Mesenchymal stem cell (in vitro differentiated cells and primary cell): ENCODE results near the gene STAMBP.
"Not testable (repeated sequence)": the region's sequence is repeated elsewhere in the genome, so short reads cannot be mapped to it uniquely, and the experiment has no call there.

Experiments used
- DNase-seq: peaks from one replicate; pipeline ENCODE4 v3.0.0-alpha.2; 2013
- H2AFZ ChIP-seq: one replicate; pipeline ENCODE4 v1.6.1; 2013; ENCODE audit warnings: low read depth, mild to moderate bottlenecking, control low read depth, inconsistent platforms, low read length, moderate library complexity
- H2AK5ac ChIP-seq: 2 replicates; pipeline ENCODE4 v1.6.1; 2013; ENCODE audit warnings: low read length, moderate library complexity, mild to moderate bottlenecking, inconsistent platforms; ENCODE audit not compliant: severe bottlenecking
- H2BK120ac ChIP-seq: one replicate; pipeline ENCODE4 v1.6.1; 2013; ENCODE audit warnings: low read depth, mild to moderate bottlenecking, inconsistent platforms, low read length, moderate library complexity
- H2BK12ac ChIP-seq, 2 experiments: one replicate each; pipeline ENCODE4 v1.6.1; 2013; ENCODE audit warnings: inconsistent platforms in 2 of 2, low read length in 2 of 2, mild to moderate bottlenecking in 2 of 2, moderate library complexity in 2 of 2, control low read depth in 1 of 2
- H2BK15ac ChIP-seq: one replicate; pipeline ENCODE4 v1.6.1; 2013; ENCODE audit warnings: mild to moderate bottlenecking, low read depth, inconsistent platforms; ENCODE audit not compliant: poor library complexity, severe bottlenecking
- H2BK5ac ChIP-seq: 2 replicates; pipeline ENCODE4 v1.6.1; 2013; ENCODE audit warnings: low read depth, mild to moderate bottlenecking, low read length, control low read depth, inconsistent platforms; ENCODE audit not compliant: poor library complexity, severe bottlenecking
- H3K14ac ChIP-seq, 2 experiments: one replicate each; pipeline ENCODE4 v1.6.1; 2013; ENCODE audit warnings: inconsistent platforms in 2 of 2, low read length in 2 of 2, control low read depth in 1 of 2, mild to moderate bottlenecking in 1 of 2, moderate library complexity in 1 of 2
- H3K18ac ChIP-seq, 2 experiments: one replicate each; pipeline ENCODE4 v1.6.1; 2013; ENCODE audit warnings: inconsistent platforms in 2 of 2, low read length in 2 of 2, control low read depth in 1 of 2, low read depth in 1 of 2, mild to moderate bottlenecking in 1 of 2
- H3K23ac ChIP-seq, 2 experiments: one replicate each; pipeline ENCODE4 v1.6.1; 2013; ENCODE audit warnings: inconsistent platforms in 2 of 2, low read length in 2 of 2, mild to moderate bottlenecking in 2 of 2, moderate library complexity in 2 of 2, control low read depth in 1 of 2
- H3K27ac ChIP-seq: 2 replicates; pipeline ENCODE4 v1.5.1; 2013; ENCODE audit warnings: mild to moderate bottlenecking, moderate library complexity, low read length, control low read depth, inconsistent platforms; ENCODE audit not compliant: poor library complexity, severe bottlenecking
- H3K27me3 ChIP-seq, 2 experiments: 2 replicates each; pipeline versions ENCODE4 v1.6.1 to v1.7.0; 2013; ENCODE audit warnings: low read length in 2 of 2, mild to moderate bottlenecking in 2 of 2, moderate library complexity in 2 of 2, control low read depth in 1 of 2, inconsistent platforms in 1 of 2; ENCODE audit not compliant: control insufficient read depth in 1 of 2, insufficient read depth in 1 of 2
- H3K36me3 ChIP-seq, 2 experiments: 2 replicates each; pipeline versions ENCODE4 v1.6.1 to v1.7.0; 2013; ENCODE audit warnings: low read length in 2 of 2, control low read depth in 1 of 2, inconsistent platforms in 1 of 2, low read depth in 1 of 2, mild to moderate bottlenecking in 1 of 2; ENCODE audit not compliant: insufficient read depth in 2 of 2, control insufficient read depth in 1 of 2
- H3K4ac ChIP-seq, 2 experiments: one replicate each; pipeline ENCODE4 v1.6.1; 2013; ENCODE audit warnings: inconsistent platforms in 2 of 2, low read length in 2 of 2, mild to moderate bottlenecking in 2 of 2, moderate library complexity in 2 of 2, control low read depth in 1 of 2, low read depth in 1 of 2
- H3K4me1 ChIP-seq: 2 replicates; pipeline ENCODE4 v1.6.1; 2013; ENCODE audit warnings: low read depth, low read length, control low read depth; ENCODE audit not compliant: control insufficient read depth, insufficient read depth
- H3K4me2 ChIP-seq: 2 replicates; pipeline ENCODE4 v1.6.1; 2013; ENCODE audit warnings: low read length, mild to moderate bottlenecking, inconsistent platforms; ENCODE audit not compliant: poor library complexity, severe bottlenecking
- H3K4me3 ChIP-seq, 2 experiments: 2 replicates each; pipeline versions ENCODE4 v1.5.1 to v1.7.0; 2013; ENCODE audit warnings: low read length in 2 of 2, mild to moderate bottlenecking in 2 of 2, control low read depth in 1 of 2, low read depth in 1 of 2; ENCODE audit not compliant: insufficient read depth in 1 of 2
- H3K79me1 ChIP-seq: replicated peaks from 2 replicates; pipeline ENCODE4 v1.6.1; 2013; ENCODE audit warnings: mild to moderate bottlenecking, control low read depth, low read length, inconsistent platforms; ENCODE audit not compliant: poor library complexity, severe bottlenecking
- H3K9ac ChIP-seq: 2 replicates; pipeline ENCODE4 v1.7.0; 2013; ENCODE audit warnings: mild to moderate bottlenecking, low read length, moderate library complexity
- H3K9me3 ChIP-seq: 2 replicates; pipeline ENCODE4 v1.7.0; 2013; ENCODE audit warnings: mild to moderate bottlenecking, low read length; ENCODE audit not compliant: control insufficient read depth
- H4K8ac ChIP-seq: one replicate; pipeline ENCODE4 v1.6.1; 2013; ENCODE audit warnings: inconsistent platforms, mild to moderate bottlenecking, low read length, moderate library complexity
- H4K91ac ChIP-seq: one replicate; pipeline ENCODE4 v1.6.1; 2013; ENCODE audit warnings: mild to moderate bottlenecking, low read length, inconsistent platforms
- WGBS: methylation state at CpG from one replicate; pipeline ENCODE4 v1.1.7; 2013; ENCODE audit warnings: mixed read lengths; 5-methylcytosine and 5-hydroxymethylcytosine counted together

The STAMBP gene

GRCh38 chr2:73783402-73783801 lies 45.4 kb upstream of the STAMBP start:
- not testable (repeated sequence) for H3K4me2 ChIP-seq, H3K23ac ChIP-seq, H2AFZ ChIP-seq, H2AK5ac ChIP-seq, H3K4me1 ChIP-seq, H3K36me3 ChIP-seq, H3K14ac ChIP-seq, H3K27me3 ChIP-seq, H3K27ac ChIP-seq, H2BK5ac ChIP-seq, H3K4ac ChIP-seq, H2BK15ac ChIP-seq, H2BK12ac ChIP-seq, H3K9me3 ChIP-seq, H3K79me1 ChIP-seq, H3K4me3 ChIP-seq, H3K9ac ChIP-seq, DNase-seq
- Histone ChIP-seq H2BK120ac (peak overlapping the region; percentile 73), H4K91ac (peak overlapping the region; percentile 50), H3K18ac (peak overlapping the region in 1 of 2 experiments; percentile 21), H4K8ac (peak overlapping the region; percentile 60)
- WGBS = 65% methylated on average over 13 of the region's 15 CpGs

GRCh38 chr2:73783883-73784282 lies 44.9 kb upstream of the STAMBP start, which contains the start of gene C2orf78:
TSS of gene C2orf78 (plus strand) at chr2:73784183. CDS start at chr2:73784310, 127 bp downstream.
- not testable (repeated sequence) for H3K4ac ChIP-seq
- no CpG with 5 or more reads among the region's 3 CpGs for WGBS

GRCh38 chr2:73811878-73812277 lies 16.9 kb upstream of the STAMBP start:
- no peak overlapping the region for H3K18ac ChIP-seq

More at GRCh38 chr2:73783883-73784282, 44.9 kb upstream of the STAMBP start, which contains the start of gene C2orf78:
- not testable (repeated sequence) for H3K9ac ChIP-seq, H2BK12ac ChIP-seq, H2BK5ac ChIP-seq, DNase-seq, H3K4me2 ChIP-seq, H3K4me3 ChIP-seq, H3K27me3 ChIP-seq, H3K27ac ChIP-seq, H3K14ac ChIP-seq, H3K4me1 ChIP-seq, H2BK15ac ChIP-seq, H3K23ac ChIP-seq, H2AFZ ChIP-seq, H3K79me1 ChIP-seq, H2AK5ac ChIP-seq, H3K36me3 ChIP-seq, H3K9me3 ChIP-seq
- Histone ChIP-seq H3K18ac (peak within 1 kb of the TSS in 1 of 2 experiments; percentile 21), H2BK120ac (peak within 1 kb of the TSS; percentile 73), H4K8ac (peak within 1 kb of the TSS; percentile 60), H4K91ac (peak within 1 kb of the TSS; percentile 50)

GRCh38 chr2:73812635-73813034 lies 16.1 kb upstream of the STAMBP start:
- no peak overlapping the region for H3K9ac ChIP-seq
- no peaks in the 10 kb centered on the region for H3K36me3 ChIP-seq
- no peak overlapping the region for H3K4ac ChIP-seq
- H3K79me1 ChIP-seq = no peaks in the 10 kb centered on the region
- H2BK5ac ChIP-seq = no peak overlapping the region
- no peak overlapping the region for H3K27ac ChIP-seq
- H2BK120ac ChIP-seq = no peak overlapping the region
- no peak for DNase-seq
- H2BK15ac ChIP-seq = no peak overlapping the region
- no peak overlapping the region for H3K14ac ChIP-seq
- no peak overlapping the region for H2AK5ac ChIP-seq
- H2AFZ ChIP-seq = no peak overlapping the region
- no peak overlapping the region for H2BK12ac ChIP-seq
- H3K9me3 ChIP-seq = no peaks in the 10 kb centered on the region
- H4K8ac ChIP-seq = no peak overlapping the region
- H3K27me3 ChIP-seq = peaks cover 25 to 46% of the 10 kb centered on the region in 2 experiments
- no peaks in the 10 kb centered on the region for H3K4me1 ChIP-seq
- no peak overlapping the region for H3K4me3 ChIP-seq
- no peak overlapping the region for H3K4me2 ChIP-seq
- H3K18ac ChIP-seq = no peak overlapping the region
- no peak overlapping the region for H4K91ac ChIP-seq
- H3K23ac ChIP-seq = no peak overlapping the region

More at GRCh38 chr2:73811878-73812277, 16.9 kb upstream of the STAMBP start:
- Histone ChIP-seq H3K79me1 (no peaks in the 10 kb centered on the region), H3K14ac (no peak overlapping the region), H3K9ac (no peak overlapping the region), H3K4me2 (no peak overlapping the region), H3K4ac (no peak overlapping the region), H2BK5ac (no peak overlapping the region), H2AFZ (no peak overlapping the region), H3K36me3 (no peaks in the 10 kb centered on the region), H3K23ac (no peak overlapping the region), H4K91ac (no peak overlapping the region), H3K27me3 (peaks cover 25 to 45% of the 10 kb centered on the region in 2 experiments), H3K27ac (no peak overlapping the region), H4K8ac (no peak overlapping the region), H2BK15ac (no peak overlapping the region), H2BK12ac (no peak overlapping the region), H3K9me3 (no peaks in the 10 kb centered on the region), H2BK120ac (no peak overlapping the region), H3K4me1 (no peaks in the 10 kb centered on the region), H2AK5ac (no peak overlapping the region), H3K4me3 (no peak overlapping the region)
- no peak for DNase-seq
